Measurements from ENCODE around the gene OR2L3. TPM values are rescaled to one million over a fixed set of nuclear protein-coding genes. Genes with fewer than 3 reads are reported as not detected.

The OR2L3 gene
- total RNA-seq, 2 experiments from 2014 or later: not detected

DNA sequence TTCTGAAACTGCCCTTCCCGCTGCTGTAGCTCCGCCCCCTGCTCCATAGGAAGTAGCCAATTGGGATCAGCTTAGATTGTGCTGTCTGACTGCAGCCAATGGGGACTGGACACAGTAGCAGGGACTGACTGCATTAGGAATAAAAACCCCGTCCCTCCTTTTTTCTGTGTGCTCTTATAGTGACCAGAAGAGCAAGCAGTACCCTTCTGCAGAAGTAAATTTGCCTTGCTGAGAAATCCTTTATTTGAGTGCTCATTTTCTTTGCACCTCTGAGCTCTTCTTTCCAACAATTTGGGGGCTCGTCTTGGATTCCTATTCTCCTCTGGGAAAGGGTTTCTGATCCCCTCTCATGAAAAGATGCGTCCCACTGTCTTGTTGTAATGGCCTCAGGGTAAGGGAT lies 64.5 kb downstream of the OR2L3 start:
- no peak overlapping the region for H3K27ac ChIP-seq (ENCODE audit: low read depth, low read length, poor library complexity, severe bottlenecking)
- no peaks in the 10 kb centered on the region for H3K9me2 ChIP-seq (ENCODE audit: insufficient read depth, low read length)
- TF ChIP-seq EZH2phosphoT487 (IDR thresholded peaks at IDR 0.05; ENCODE audit: borderline replicate concordance, low read depth, low read length): no peak
- TF ChIP-seq, protein P1, sequence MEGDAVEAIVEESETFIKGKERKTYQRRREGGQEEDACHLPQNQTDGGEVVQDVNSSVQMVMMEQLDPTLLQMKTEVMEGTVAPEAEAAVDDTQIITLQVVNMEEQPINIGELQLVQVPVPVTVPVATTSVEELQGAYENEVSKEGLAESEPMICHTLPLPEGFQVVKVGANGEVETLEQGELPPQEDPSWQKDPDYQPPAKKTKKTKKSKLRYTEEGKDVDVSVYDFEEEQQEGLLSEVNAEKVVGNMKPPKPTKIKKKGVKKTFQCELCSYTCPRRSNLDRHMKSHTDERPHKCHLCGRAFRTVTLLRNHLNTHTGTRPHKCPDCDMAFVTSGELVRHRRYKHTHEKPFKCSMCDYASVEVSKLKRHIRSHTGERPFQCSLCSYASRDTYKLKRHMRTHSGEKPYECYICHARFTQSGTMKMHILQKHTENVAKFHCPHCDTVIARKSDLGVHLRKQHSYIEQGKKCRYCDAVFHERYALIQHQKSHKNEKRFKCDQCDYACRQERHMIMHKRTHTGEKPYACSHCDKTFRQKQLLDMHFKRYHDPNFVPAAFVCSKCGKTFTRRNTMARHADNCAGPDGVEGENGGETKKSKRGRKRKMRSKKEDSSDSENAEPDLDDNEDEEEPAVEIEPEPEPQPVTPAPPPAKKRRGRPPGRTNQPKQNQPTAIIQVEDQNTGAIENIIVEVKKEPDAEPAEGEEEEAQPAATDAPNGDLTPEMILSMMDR (conservative IDR thresholded peaks at IDR 0.05; ENCODE audit: low read length): no peak
- H3K79me2 ChIP-seq (ENCODE audit: insufficient read depth, low read depth, low read length): no peaks in the 10 kb centered on the region
- no TSS peak for BruUV-seq (replicated peaks)
- no peak overlapping the region for H3K4me2 ChIP-seq (ENCODE audit: low read length)
- H3K36me3 ChIP-seq (ENCODE audit: insufficient read depth, low read length): no peaks in the 10 kb centered on the region
- intact Hi-C loops (cut with micrococcal nuclease; ENCODE audit: unreplicated experiment): no loop called here
- no peaks in the 10 kb centered on the region for H4K20me1 ChIP-seq (ENCODE audit: insufficient read depth, low read length)
- DNase-seq (ENCODE audit: low spot score): no peak
- no peaks in the 10 kb centered on the region for H3K4me1 ChIP-seq (ENCODE audit: insufficient read depth, low read length, poor library complexity, severe bottlenecking)
- H3K9me3 ChIP-seq (ENCODE audit: low read length): 0 out of 2 replicates have a peak, but pooled peaks cover 5% of the 10 kb centered on the region
- CTCF ChIA-PET (ENCODE audit: unreplicated experiment): no interaction called here
- POLR2A ChIA-PET: interaction anchor here (0.8 kb wide), 1 partner anchor 68 kb away, joined by 4 read pairs; no protein-coding TSS in a partner anchor
- H2AFZ ChIP-seq (ENCODE audit: low read length): no peak overlapping the region
- no peak overlapping the region for H3K4me3 ChIP-seq (ENCODE audit: low read depth, low read length, poor library complexity, severe bottlenecking)

Small RNA genes within 50 kb of the gene (small RNA-seq; reads per million reads assigned to genes)
- gene RF00019: not detected

Other genes with a start within 250 kb of the OR2L3 start
- not detected in 2 replicates for gene OR14A16, start 222.7 kb upstream of the OR2L3 start, total RNA-seq (2014; rRNA removed; shearing (Covaris generic))
- gene OR14A16, start 222.7 kb upstream of the OR2L3 start, total RNA-seq (2022): not detected in 2 replicates
- not detected in 2 replicates for gene OR11L1, start 204.9 kb upstream of the OR2L3 start, total RNA-seq (2014; rRNA removed; shearing (Covaris generic))
- gene OR11L1, start 204.9 kb upstream of the OR2L3 start, total RNA-seq (2022): not detected in 2 replicates
- gene TRIM58, start 189.6 kb upstream of the OR2L3 start, total RNA-seq (2014; rRNA removed; shearing (Covaris generic)): not detected in 2 replicates
- gene TRIM58, start 189.6 kb upstream of the OR2L3 start, total RNA-seq (2022): not detected in 2 replicates
- not detected in 2 replicates for gene OR2W3, start 151.2 kb upstream of the OR2L3 start, total RNA-seq (2014; rRNA removed; shearing (Covaris generic))
- gene OR2W3, start 151.2 kb upstream of the OR2L3 start, total RNA-seq (2022): not detected in 2 replicates
- not detected in 2 replicates for gene OR2T8, start 126.6 kb upstream of the OR2L3 start, total RNA-seq (2014; rRNA removed; shearing (Covaris generic))
- not detected in 2 replicates for gene OR2T8, start 126.6 kb upstream of the OR2L3 start, total RNA-seq (2022)
- not detected in 2 replicates for gene OR2AJ1, start 121.9 kb upstream of the OR2L3 start, total RNA-seq (2014; rRNA removed; shearing (Covaris generic))
- gene OR2AJ1, start 121.9 kb upstream of the OR2L3 start, total RNA-seq (2022): not detected in 2 replicates
- not detected in 2 replicates for gene OR2L8, start 98.0 kb upstream of the OR2L3 start, total RNA-seq (2014; rRNA removed; shearing (Covaris generic))
- gene OR2L8, start 98.0 kb upstream of the OR2L3 start, total RNA-seq (2022): not detected in 2 replicates
- 0.15 TPM in 1 of 2 replicates, not detected in the other for gene OR2AK2, start 81.6 kb upstream of the OR2L3 start, total RNA-seq (2014; rRNA removed; shearing (Covaris generic))
- gene OR2AK2, start 81.6 kb upstream of the OR2L3 start, total RNA-seq (2022): not detected in 2 replicates
- gene OR2L5, start 33.2 kb upstream of the OR2L3 start, total RNA-seq (2014; rRNA removed; shearing (Covaris generic)): not detected in 2 replicates
- not detected in 2 replicates for gene OR2L5, start 33.2 kb upstream of the OR2L3 start, total RNA-seq (2022)
- gene OR2L2, start 16.8 kb upstream of the OR2L3 start, total RNA-seq (2014; rRNA removed; shearing (Covaris generic)): 0.06 TPM in 1 of 2 replicates, not detected in the other
- gene OR2L2, start 16.8 kb upstream of the OR2L3 start, total RNA-seq (2022): 0.07 and 0.10 TPM in 2 replicates
- gene OR2L13, start 48.3 kb downstream of the OR2L3 start, total RNA-seq (2014; rRNA removed; shearing (Covaris generic)): not detected in 2 replicates
- gene OR2L13, start 48.3 kb downstream of the OR2L3 start, total RNA-seq (2022): not detected in 2 replicates
- not detected in 2 replicates for gene OR2M5, start 98.3 kb downstream of the OR2L3 start, total RNA-seq (2014; rRNA removed; shearing (Covaris generic))
- not detected in 2 replicates for gene OR2M5, start 98.3 kb downstream of the OR2L3 start, total RNA-seq (2022)
- not detected in 2 replicates for gene OR2M2, start 128.0 kb downstream of the OR2L3 start, total RNA-seq (2014; rRNA removed; shearing (Covaris generic))
- not detected in 2 replicates for gene OR2M2, start 128.0 kb downstream of the OR2L3 start, total RNA-seq (2022)
- not detected in 2 replicates for gene OR2M3, start 150.4 kb downstream of the OR2L3 start, total RNA-seq (2014; rRNA removed; shearing (Covaris generic))
- gene OR2M3, start 150.4 kb downstream of the OR2L3 start, total RNA-seq (2022): not detected in 2 replicates
- not detected in 2 replicates for gene OR2M4, start 184.6 kb downstream of the OR2L3 start, total RNA-seq (2014; rRNA removed; shearing (Covaris generic))
- not detected in 2 replicates for gene OR2M4, start 184.6 kb downstream of the OR2L3 start, total RNA-seq (2022)
- gene OR2T33, start 231.1 kb downstream of the OR2L3 start, total RNA-seq (2014; rRNA removed; shearing (Covaris generic)): not detected in 2 replicates
- gene OR2T33, start 231.1 kb downstream of the OR2L3 start, total RNA-seq (2022): not detected in 2 replicates

All from OCI-LY7 (cell line).